IMR-90 (cell line): Measurements from ENCODE around the gene DLGAP3.

Experiments
- CHD1 ChIP-seq: IDR thresholded peaks from 2 replicates; pipeline ENCODE4 v1.6.1; 2012; ENCODE audit warnings: low read depth, low read length, improper control_type of control experiment
- FOS ChIP-seq: fragments of 150-350 bp; IDR thresholded peaks from 2 replicates; pipeline ENCODE4 v1.6.1; 2016; ENCODE audit warnings: low read depth, low read length
- MXI1 ChIP-seq: IDR thresholded peaks from 2 replicates; pipeline ENCODE4 v1.6.1; 2012; ENCODE audit warnings: low read depth, mild to moderate bottlenecking, low read length, moderate library complexity, borderline replicate concordance
- POLR2A ChIP-seq: IDR thresholded peaks from 2 replicates; pipeline ENCODE4 v1.6.1; 2012; ENCODE audit warnings: mild to moderate bottlenecking, low read depth, low read length
- RAD21 ChIP-seq: IDR thresholded peaks from 2 replicates; pipeline ENCODE4 v1.6.1; 2012; ENCODE audit warnings: low read length, improper control_type of control experiment
- RFX5 ChIP-seq: IDR thresholded peaks from 2 replicates; pipeline ENCODE4 v1.8.0; 2012; ENCODE audit warnings: low read depth, mild to moderate bottlenecking, low read length, moderate library complexity
- TF ChIP-seq, protein P1 (sequence below): conservative IDR thresholded peaks from 2 replicates; pipeline ENCODE4 v1.5.1; 2012; ENCODE audit warnings: mild to moderate bottlenecking, low read depth, low read length, improper control_type of control experiment

DNA sequence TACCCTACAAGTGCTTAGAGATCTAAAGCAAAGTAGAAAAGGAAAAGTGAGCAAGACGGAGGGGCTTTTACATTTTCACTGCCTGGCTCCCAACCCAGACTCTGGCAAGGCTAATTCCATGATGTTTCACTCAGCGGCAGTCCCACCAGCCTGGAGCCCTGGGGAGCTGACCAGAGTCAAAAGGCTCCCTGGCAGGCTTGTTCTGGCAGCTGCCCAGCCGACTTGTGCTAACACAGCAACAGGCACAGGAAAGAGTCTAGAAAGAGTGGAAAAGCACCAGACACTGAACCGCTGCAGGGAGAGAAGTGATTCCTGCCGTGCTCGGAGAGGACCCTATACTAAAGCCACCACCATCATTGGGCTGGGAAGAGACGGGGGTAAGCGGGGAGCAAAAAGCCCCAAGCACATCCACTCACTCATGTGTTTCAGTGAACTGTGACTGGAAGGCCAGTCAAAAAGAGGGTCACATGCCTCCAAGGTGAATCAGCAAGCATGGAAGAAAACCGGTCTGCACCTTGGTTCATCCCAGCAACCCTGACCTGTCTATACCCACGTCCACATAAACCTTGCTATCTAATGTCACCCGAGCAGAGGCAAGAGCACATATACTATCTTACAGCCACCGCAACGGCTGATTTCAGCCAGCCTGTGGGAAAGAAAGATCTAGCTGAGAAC, 77.9 kb downstream of the DLGAP3 start:
- TF ChIP-seq POLR2A (no peak), RAD21 (no peak), MXI1 (no peak), CHD1 (no peak), RFX5 (no peak), FOS (no peak)
- TF ChIP-seq, protein P1, sequence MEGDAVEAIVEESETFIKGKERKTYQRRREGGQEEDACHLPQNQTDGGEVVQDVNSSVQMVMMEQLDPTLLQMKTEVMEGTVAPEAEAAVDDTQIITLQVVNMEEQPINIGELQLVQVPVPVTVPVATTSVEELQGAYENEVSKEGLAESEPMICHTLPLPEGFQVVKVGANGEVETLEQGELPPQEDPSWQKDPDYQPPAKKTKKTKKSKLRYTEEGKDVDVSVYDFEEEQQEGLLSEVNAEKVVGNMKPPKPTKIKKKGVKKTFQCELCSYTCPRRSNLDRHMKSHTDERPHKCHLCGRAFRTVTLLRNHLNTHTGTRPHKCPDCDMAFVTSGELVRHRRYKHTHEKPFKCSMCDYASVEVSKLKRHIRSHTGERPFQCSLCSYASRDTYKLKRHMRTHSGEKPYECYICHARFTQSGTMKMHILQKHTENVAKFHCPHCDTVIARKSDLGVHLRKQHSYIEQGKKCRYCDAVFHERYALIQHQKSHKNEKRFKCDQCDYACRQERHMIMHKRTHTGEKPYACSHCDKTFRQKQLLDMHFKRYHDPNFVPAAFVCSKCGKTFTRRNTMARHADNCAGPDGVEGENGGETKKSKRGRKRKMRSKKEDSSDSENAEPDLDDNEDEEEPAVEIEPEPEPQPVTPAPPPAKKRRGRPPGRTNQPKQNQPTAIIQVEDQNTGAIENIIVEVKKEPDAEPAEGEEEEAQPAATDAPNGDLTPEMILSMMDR: no peak
